ENCODE results near the gene EPG5.

Gene EPG5

DNA sequence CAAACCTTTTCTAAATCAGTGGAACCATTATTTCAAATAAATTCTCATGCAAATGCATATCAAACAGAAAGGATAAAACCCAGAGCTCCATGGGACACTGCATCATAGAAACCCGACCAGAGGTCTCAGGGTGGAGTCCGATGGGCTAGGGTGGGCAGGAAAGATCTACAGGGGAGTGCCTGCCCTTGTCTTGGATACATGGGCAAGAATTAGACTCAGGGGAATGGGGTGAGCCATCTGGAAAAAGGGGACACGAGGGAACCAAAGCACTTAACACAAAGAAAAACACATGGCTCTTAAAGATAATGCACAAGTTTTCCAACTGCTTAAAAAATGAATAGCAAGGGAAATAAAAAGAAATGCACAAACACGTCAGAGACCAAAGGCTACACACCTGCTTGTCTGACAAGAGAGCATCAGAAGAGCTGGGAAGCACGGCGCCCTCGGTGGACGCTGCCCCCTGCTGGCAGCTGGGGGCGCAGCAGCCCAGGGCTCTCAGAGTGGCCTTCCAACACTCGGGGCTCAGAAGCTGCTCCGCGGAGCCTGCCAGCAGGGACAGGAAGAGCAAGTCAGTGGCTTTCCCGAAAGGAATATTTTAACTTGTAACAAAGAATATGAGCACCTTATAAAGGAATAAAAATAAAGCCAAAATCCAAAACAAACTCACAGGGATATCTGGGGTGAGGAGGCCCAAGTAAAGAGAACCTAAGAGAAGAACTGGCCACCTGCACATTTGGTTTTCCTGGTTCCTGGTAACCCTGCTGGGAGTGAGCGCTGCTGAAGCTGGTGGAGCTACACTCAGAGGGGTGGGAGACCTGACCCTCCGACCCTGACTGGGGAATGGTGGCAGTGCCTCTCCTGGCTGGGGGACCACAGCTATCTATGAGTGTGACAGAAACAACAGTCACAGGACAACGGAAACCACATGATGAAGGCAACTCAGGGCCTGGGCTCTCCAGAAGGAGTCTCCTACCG, 87.2 kb downstream of the EPG5 start:
- peaks cover 40% of the 10 kb centered on the region for H3K36me3 Mint-ChIP-seq (ENCODE audit: low read depth)
- H3K27me3 Mint-ChIP-seq (ENCODE audit: low read depth): no peaks in the 10 kb centered on the region
- no peak overlapping the region for H3K27ac Mint-ChIP-seq
- H3K9me3 Mint-ChIP-seq: peaks cover 6% of the 10 kb centered on the region
- peaks cover 10% of the 10 kb centered on the region for H3K4me1 Mint-ChIP-seq (ENCODE audit: low read depth)
- H3K4me3 Mint-ChIP-seq: no peak overlapping the region

DNA sequence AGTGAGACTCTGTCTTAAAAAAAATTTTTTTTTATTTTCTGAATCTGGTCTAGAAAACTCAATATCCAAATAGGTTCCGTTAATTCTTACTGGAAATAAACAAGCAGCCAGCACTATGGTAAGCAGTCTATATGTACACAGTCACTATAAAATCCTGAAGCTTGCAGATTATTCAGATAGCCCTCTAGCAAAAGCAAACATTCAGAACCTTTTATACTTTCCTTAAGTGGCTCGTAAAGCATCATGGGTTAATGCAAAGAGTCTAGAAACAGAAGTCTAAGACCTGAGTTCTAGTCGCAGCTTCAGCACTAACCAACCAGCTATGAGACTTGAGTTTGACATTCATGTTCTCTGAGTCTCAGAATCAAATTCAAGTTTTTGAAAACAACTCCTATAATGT, 89.7 kb downstream of the EPG5 start:
- Mint-ChIP-seq H3K4me3 (no peak overlapping the region), H3K27ac (no peak overlapping the region), H3K27me3 (ENCODE audit: low read depth) (no peaks in the 10 kb centered on the region), H3K9me3 (peaks cover 21% of the 10 kb centered on the region), H3K4me1 (ENCODE audit: low read depth) (peaks cover 25% of the 10 kb centered on the region), H3K36me3 (ENCODE audit: low read depth) (peaks cover 53% of the 10 kb centered on the region)

GRCh38 chr18:45876161-45876560, 91.0 kb downstream of the EPG5 start:
- H3K36me3 Mint-ChIP-seq (ENCODE audit: low read depth): peaks cover 55% of the 10 kb centered on the region
- H3K4me3 Mint-ChIP-seq: no peak overlapping the region
- peaks cover 27% of the 10 kb centered on the region for H3K4me1 Mint-ChIP-seq (ENCODE audit: low read depth)
- H3K9me3 Mint-ChIP-seq: peaks cover 24% of the 10 kb centered on the region
- no peaks in the 10 kb centered on the region for H3K27me3 Mint-ChIP-seq (ENCODE audit: low read depth)
- H3K27ac Mint-ChIP-seq: no peak overlapping the region

DNA sequence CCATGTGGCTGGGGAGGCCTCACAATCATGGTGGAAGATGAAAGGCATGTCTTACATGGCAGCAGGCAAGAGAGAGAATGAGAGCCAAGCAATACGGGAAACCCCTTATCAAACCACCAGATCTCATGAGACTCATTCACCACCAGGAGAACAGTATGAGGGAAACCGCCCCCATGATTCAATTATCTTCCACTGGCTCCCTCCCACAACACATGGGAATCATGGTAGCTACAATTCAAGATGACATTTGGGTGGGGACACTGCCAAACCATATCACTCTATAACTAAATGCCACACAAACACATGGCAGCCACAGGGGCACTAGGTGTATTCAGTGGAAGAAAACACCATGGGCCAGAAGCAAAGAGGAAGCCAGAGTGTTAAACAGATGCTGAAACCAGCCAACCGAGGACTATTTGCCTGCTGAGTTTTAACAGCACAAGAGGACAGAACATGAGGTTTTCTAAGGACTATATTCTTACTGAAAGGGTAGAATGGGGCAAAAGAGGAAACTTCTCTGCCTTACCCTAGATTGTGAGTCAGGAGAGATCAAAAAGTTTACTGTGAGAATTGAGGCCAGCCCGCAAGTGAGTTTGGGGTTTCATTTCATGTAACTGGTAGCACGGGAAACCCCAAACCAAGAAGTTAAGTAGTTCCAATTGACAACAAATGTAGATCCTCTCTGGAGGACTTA, 92.5 kb downstream of the EPG5 start:
- no peaks in the 10 kb centered on the region for H3K27me3 Mint-ChIP-seq (ENCODE audit: low read depth)
- H3K4me1 Mint-ChIP-seq (ENCODE audit: low read depth): peaks cover 22% of the 10 kb centered on the region
- peaks cover 64% of the 10 kb centered on the region for H3K36me3 Mint-ChIP-seq (ENCODE audit: low read depth)
- H3K4me3 Mint-ChIP-seq: peak overlapping the region; percentile 61
- peak overlapping the region; percentile 84 for H3K27ac Mint-ChIP-seq
- peaks cover 24% of the 10 kb centered on the region for H3K9me3 Mint-ChIP-seq

- no peaks in the 10 kb centered on the region for H3K27me3 Mint-ChIP-seq (ENCODE audit: low read depth)
- H3K36me3 Mint-ChIP-seq (ENCODE audit: low read depth): peaks cover 69% of the 10 kb centered on the region
- H3K27ac Mint-ChIP-seq: no peak overlapping the region
- peaks cover 24% of the 10 kb centered on the region for H3K9me3 Mint-ChIP-seq
- peaks cover 21% of the 10 kb centered on the region for H3K4me1 Mint-ChIP-seq (ENCODE audit: low read depth)
- H3K4me3 Mint-ChIP-seq: no peak overlapping the region
Observed at GRCh38 chr18:45871431-45872084, 95.6 kb downstream of the EPG5 start.

DNA sequence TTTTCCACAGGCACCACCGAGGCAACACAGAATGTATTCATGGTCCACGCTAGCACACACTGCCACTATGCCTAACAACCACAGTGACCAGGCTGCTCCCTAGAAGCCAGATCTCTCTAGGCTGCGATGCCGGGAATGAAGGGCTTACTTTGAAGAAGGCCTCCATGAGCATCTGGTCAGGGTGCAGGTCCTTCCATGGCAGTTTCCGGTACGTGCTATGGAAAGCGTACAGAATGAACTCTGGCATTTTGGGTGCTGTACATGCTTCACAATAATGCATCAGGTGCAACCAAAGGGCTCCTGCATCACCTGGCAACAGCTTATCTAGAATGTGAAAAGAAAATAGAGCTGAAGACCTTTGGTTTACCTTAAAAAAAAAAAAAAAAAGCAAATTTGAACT, 96.7 kb downstream of the EPG5 start:
- Mint-ChIP-seq H3K4me1 (ENCODE audit: low read depth) (peaks cover 20% of the 10 kb centered on the region), H3K27me3 (ENCODE audit: low read depth) (no peaks in the 10 kb centered on the region), H3K36me3 (ENCODE audit: low read depth) (peaks cover 73% of the 10 kb centered on the region), H3K9me3 (peaks cover 23% of the 10 kb centered on the region), H3K4me3 (no peak overlapping the region), H3K27ac (no peak overlapping the region)

DNA sequence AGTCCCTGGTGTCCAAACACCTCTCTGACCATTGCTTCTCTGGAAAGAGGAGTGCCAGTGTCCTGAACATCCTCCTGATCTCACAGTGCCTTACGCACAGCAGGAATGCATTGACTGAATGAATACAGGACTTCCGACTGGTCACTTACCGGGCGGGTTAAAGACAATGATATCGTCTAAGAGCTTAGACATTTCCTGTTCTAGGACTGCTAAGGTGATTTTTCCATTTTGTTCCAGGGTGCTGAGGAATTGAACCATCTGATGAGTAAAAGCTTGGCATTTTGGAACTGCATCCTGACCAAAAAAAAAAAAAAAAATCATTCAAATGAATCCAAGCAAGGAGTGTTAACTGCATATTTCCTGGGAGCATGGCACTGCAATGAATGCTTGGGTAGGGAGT, 101.7 kb downstream of the EPG5 start:
- H3K36me3 Mint-ChIP-seq (ENCODE audit: low read depth): peaks cover 73% of the 10 kb centered on the region
- peaks cover 6% of the 10 kb centered on the region for H3K9me3 Mint-ChIP-seq
- peaks cover 3% of the 10 kb centered on the region for H3K4me1 Mint-ChIP-seq (ENCODE audit: low read depth)
- H3K27ac Mint-ChIP-seq: no peak overlapping the region
- H3K4me3 Mint-ChIP-seq: no peak overlapping the region
- H3K27me3 Mint-ChIP-seq (ENCODE audit: low read depth): no peaks in the 10 kb centered on the region

DNA sequence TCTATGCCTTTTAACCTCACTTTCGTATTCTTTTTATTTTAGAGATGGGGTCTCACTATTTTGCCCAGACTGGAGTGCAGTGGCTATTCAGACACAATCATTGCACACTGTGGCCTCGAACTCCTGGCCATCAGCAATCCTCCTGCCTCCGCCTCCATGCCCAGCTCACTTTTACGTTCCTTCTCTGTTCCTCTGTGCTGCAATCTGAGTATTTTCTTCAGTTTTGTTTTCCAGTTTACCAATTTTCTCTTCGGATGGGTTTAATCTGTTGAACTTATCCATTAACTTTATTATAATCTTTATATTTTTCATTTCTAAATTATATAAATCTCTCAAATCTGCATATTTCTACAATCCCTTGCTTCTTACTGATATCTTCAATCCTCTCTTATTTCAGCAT, 103.0 kb downstream of the EPG5 start:
- Mint-ChIP-seq H3K36me3 (ENCODE audit: low read depth) (peaks cover 71% of the 10 kb centered on the region), H3K27me3 (ENCODE audit: low read depth) (no peaks in the 10 kb centered on the region), H3K9me3 (peaks cover 6% of the 10 kb centered on the region), H3K4me3 (no peak overlapping the region), H3K27ac (no peak overlapping the region), H3K4me1 (ENCODE audit: low read depth) (peaks cover 3% of the 10 kb centered on the region)

GRCh38 chr18:45863469-45863868, 103.7 kb downstream of the EPG5 start:
- Mint-ChIP-seq H3K4me3 (no peak overlapping the region), H3K27me3 (ENCODE audit: low read depth) (no peaks in the 10 kb centered on the region)

GRCh38 chr18:45861926-45862325, 105.2 kb downstream of the EPG5 start:
- Mint-ChIP-seq H3K4me1 (ENCODE audit: low read depth) (peaks cover 3% of the 10 kb centered on the region), H3K27ac (no peak overlapping the region), H3K9me3 (peaks cover 6% of the 10 kb centered on the region), H3K27me3 (ENCODE audit: low read depth) (no peaks in the 10 kb centered on the region), H3K4me3 (no peak overlapping the region), H3K36me3 (ENCODE audit: low read depth) (peaks cover 73% of the 10 kb centered on the region)

More at GRCh38 chr18:45863469-45863868, 103.7 kb downstream of the EPG5 start:
- peaks cover 3% of the 10 kb centered on the region for H3K4me1 Mint-ChIP-seq (ENCODE audit: low read depth)
- peaks cover 6% of the 10 kb centered on the region for H3K9me3 Mint-ChIP-seq
- no peak overlapping the region for H3K27ac Mint-ChIP-seq
- H3K36me3 Mint-ChIP-seq (ENCODE audit: low read depth): peaks cover 74% of the 10 kb centered on the region

- H3K4me1 Mint-ChIP-seq (ENCODE audit: low read depth): peaks cover 3% of the 10 kb centered on the region
- H3K4me3 Mint-ChIP-seq: no peak overlapping the region
- H3K27ac Mint-ChIP-seq: no peak overlapping the region
- peaks cover 6% of the 10 kb centered on the region for H3K9me3 Mint-ChIP-seq
- H3K27me3 Mint-ChIP-seq (ENCODE audit: low read depth): no peaks in the 10 kb centered on the region
- H3K36me3 Mint-ChIP-seq (ENCODE audit: low read depth): peaks cover 70% of the 10 kb centered on the region
Observed at GRCh38 chr18:45860971-45861370, 106.2 kb downstream of the EPG5 start.

GRCh38 chr18:45860492-45860891, 106.6 kb downstream of the EPG5 start:
- peaks cover 69% of the 10 kb centered on the region for H3K36me3 Mint-ChIP-seq (ENCODE audit: low read depth)

DNA sequence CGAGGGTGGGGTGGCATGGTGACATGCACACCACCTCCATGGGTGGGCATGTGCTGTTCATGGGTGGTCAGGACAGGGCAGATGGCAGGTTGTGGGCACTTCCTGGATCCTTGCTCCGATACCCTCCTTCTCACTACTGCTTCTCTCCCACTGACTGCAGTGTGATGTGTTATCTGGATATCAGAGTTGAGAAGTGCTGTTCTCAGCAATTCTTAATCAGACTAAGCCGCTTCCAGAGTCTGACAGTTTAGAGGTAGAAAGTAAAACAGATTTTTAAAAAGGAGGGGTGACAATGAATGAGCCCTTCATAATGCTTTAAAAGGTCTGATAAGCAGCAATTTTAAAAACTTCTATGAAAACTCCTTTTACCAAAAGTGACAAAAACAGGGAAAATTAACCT, 107.8 kb downstream of the EPG5 start:
- peaks cover 4% of the 10 kb centered on the region for H3K9me3 Mint-ChIP-seq
- H3K4me1 Mint-ChIP-seq (ENCODE audit: low read depth): no peaks in the 10 kb centered on the region
- H3K36me3 Mint-ChIP-seq (ENCODE audit: low read depth): peaks cover 63% of the 10 kb centered on the region
- H3K4me3 Mint-ChIP-seq: no peak overlapping the region
- no peaks in the 10 kb centered on the region for H3K27me3 Mint-ChIP-seq (ENCODE audit: low read depth)
- H3K27ac Mint-ChIP-seq: no peak overlapping the region

More at GRCh38 chr18:45860492-45860891, 106.6 kb downstream of the EPG5 start:
- Mint-ChIP-seq H3K4me3 (no peak overlapping the region), H3K9me3 (peaks cover 6% of the 10 kb centered on the region), H3K27ac (no peak overlapping the region), H3K4me1 (ENCODE audit: low read depth) (peaks cover 3% of the 10 kb centered on the region), H3K27me3 (ENCODE audit: low read depth) (no peaks in the 10 kb centered on the region)

DNA sequence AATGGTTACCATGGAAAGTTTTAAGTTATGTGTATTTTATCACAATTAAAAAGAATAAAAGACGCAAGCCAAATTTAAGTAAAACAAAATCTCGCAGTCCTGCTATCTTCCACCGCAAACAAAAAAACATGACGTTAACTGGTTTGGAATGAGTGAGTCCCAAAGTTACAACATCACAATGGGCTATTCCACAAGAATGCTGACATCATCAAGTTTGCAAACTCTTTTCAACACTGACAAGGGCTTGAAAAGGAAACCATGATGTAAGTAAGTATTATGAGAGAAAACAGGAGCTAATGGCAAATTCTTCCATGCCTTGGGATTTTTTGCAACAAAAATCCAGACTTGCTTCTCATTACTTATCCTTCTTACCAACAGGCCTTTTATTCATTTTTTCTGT, 110.6 kb downstream of the EPG5 start:
- no peaks in the 10 kb centered on the region for H3K27me3 Mint-ChIP-seq (ENCODE audit: low read depth)
- H3K4me3 Mint-ChIP-seq: no peak overlapping the region
- no peaks in the 10 kb centered on the region for H3K4me1 Mint-ChIP-seq (ENCODE audit: low read depth)
- no peak overlapping the region for H3K27ac Mint-ChIP-seq
- H3K9me3 Mint-ChIP-seq: no peaks in the 10 kb centered on the region
- H3K36me3 Mint-ChIP-seq (ENCODE audit: low read depth): peaks cover 57% of the 10 kb centered on the region

Measured in T-helper 1 cell treated with Interleukin-12 subunit alpha and Interleukin-12 subunit beta and Interleukin-4 antibody, amounts not matched to agents 30 μg/mL and 1 μg/mL, for 36 hours (primary cell).